BJ (cell line): Measurements from ENCODE around the gene USP34. TPM values are rescaled to one million over a fixed set of nuclear protein-coding genes. Genes with fewer than 3 reads are reported as not detected.
"Not testable (repeated sequence)": the region's sequence is repeated elsewhere in the genome, so short reads cannot be mapped to it uniquely, and the experiment has no call there.

ENCODE experiments used
- CTCF ChIA-PET: fragments of 350-600 bp; formaldehyde crosslinking; extraction: SDS; loops from one replicate; lab custom pipeline; 2021; ENCODE audit warnings: antibody characterized with exemption, inconsistent platforms; lab: Yijun Ruan, JAX
- POLR2A ChIA-PET: fragments of 300-600 bp; sonication (Branson Sonifier 250); formaldehyde crosslinking; extraction: SDS; loops from one replicate; lab custom pipeline; 2021; ENCODE audit warnings: antibody characterized with exemption; lab: Charles Lee
- DNase-seq: peaks from one replicate; pipeline ENCODE4 v3.0.0-alpha.2; 2011; ENCODE audit warnings: low read depth
- H3K27me3 ChIP-seq: 2 replicates; pipeline ENCODE4 v1.6.0; 2011; ENCODE audit warnings: low read length; ENCODE audit not compliant: control insufficient read depth, insufficient read depth
- H3K36me3 ChIP-seq: 2 replicates; pipeline ENCODE4 v1.5.1; 2011; ENCODE audit warnings: low read length; ENCODE audit not compliant: control insufficient read depth, insufficient read depth
- H3K4me3 ChIP-seq: 2 replicates; pipeline ENCODE4 v1.5.1; 2011; ENCODE audit warnings: low read depth, mild to moderate bottlenecking, control low read depth, low read length
- CTCF ChIP-seq: IDR thresholded peaks from 2 replicates; pipeline ENCODE4 v1.5.1; 2011; ENCODE audit warnings: low read depth, mild to moderate bottlenecking, control low read depth, inconsistent platforms, low read length, moderate library complexity; ENCODE audit not compliant: insufficient read depth
- polyA plus RNA-seq: library from polyadenylated mRNA; depleted of rRNA; stranded (reverse); fragments of >200 nt; gene quantifications from 2 replicates; pipeline ENCODE4 v1.2.3, GENCODE V29; 2011

Gene USP34
- polyA plus RNA-seq, 1 experiment: 32.2 TPM

- no peak for DNase-seq
- Histone ChIP-seq H3K36me3 (peaks cover 2% of the 10 kb centered on the region), H3K27me3 (no peaks in the 10 kb centered on the region), H3K4me3 (no peak overlapping the region)
- no peak for TF ChIP-seq CTCF
- ChIA-PET CTCF (interaction anchor here (0.7 to 1.9 kb wide), 3 partner anchors 11 to 13 kb away, joined by 3 to 6 read pairs (median 4); no protein-coding TSS in a partner anchor), POLR2A (no interaction called here)
These were observed 274.2 kb downstream of the USP34 start for GRCh38 chr2:61196671-61197070.

DNA sequence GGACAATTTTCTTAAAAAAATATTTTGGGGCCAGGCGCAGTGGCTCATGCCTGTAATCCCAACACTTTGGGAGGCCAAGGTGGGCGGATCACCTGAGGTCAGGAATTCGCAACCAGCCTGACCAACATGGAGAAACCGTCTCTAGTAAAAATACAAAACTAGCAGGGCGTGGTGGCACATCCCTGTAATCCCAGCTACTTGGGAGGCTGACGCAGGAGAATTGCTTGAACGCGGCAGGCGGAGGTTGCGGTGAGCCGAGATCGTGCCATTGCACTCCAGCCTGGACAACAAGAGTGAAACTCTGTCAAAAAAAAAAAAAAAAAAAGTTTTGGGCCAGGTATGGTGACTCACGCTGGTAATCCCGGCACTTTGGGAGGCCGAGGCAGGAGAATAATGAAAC is 276.2 kb downstream of the USP34 start:
- POLR2A ChIA-PET, H3K36me3 ChIP-seq, H3K27me3 ChIP-seq, H3K4me3 ChIP-seq, CTCF ChIA-PET, DNase-seq: not testable (repeated sequence)

- Histone ChIP-seq H3K36me3 (peaks cover 4% of the 10 kb centered on the region), H3K4me3 (no peak overlapping the region), H3K27me3 (no peaks in the 10 kb centered on the region)
- ChIA-PET POLR2A (no interaction called here), CTCF (no interaction called here)
- DNase-seq: no peak
- TF ChIP-seq CTCF: no peak
These were observed 277.0 kb downstream of the USP34 start for GRCh38 chr2:61193670-61194561.

- CTCF ChIA-PET: interaction anchor here (0.6 kb wide), 1 partner anchor 715 kb away, joined by 4 read pairs; no protein-coding TSS in a partner anchor
- H3K27me3 ChIP-seq: no peaks in the 10 kb centered on the region
- POLR2A ChIA-PET: interaction anchor here (0.5 kb wide), 1 partner anchor 11 kb away, joined by 15 read pairs; no protein-coding TSS in a partner anchor
- no peak for TF ChIP-seq CTCF
- no peak for DNase-seq
- H3K36me3 ChIP-seq: peaks cover 23% of the 10 kb centered on the region
- no peak overlapping the region for H3K4me3 ChIP-seq
These were observed 283.8 kb downstream of the USP34 start for GRCh38 chr2:61187085-61187484.

GRCh38 chr2:61185231-61185728 is 285.6 kb downstream of the USP34 start:
- POLR2A ChIA-PET: no interaction called here
- no peaks in the 10 kb centered on the region for H3K27me3 ChIP-seq
- no peak for DNase-seq
- TF ChIP-seq CTCF: no peak
- no peak overlapping the region for H3K4me3 ChIP-seq
- peaks cover 26% of the 10 kb centered on the region for H3K36me3 ChIP-seq
- CTCF ChIA-PET: interaction anchor here (0.9 to 1.1 kb wide), 2 partner anchors 11 to 12 kb away, joined by 4 read pairs; no protein-coding TSS in a partner anchor
